WTC11 (cell line): Measurements from ENCODE around the gene SERPINA4. TPM values are rescaled to one million over a fixed set of nuclear protein-coding genes. Genes with fewer than 3 reads are reported as not detected.

Source experiments
- ATAC-seq: fragments of 200-7000 bp; cut with Tn5 transposase; 2 replicates; pipeline ENCODE4 v1.10.0; 2021; ENCODE audit warnings: mild to moderate bottlenecking, moderate library complexity
- CTCF ChIA-PET: fragments of 300-600 bp; sonication (Branson Sonifier 250); formaldehyde crosslinking; loops from one replicate; lab custom pipeline; 2021; ENCODE audit warnings: antibody characterized with exemption; lab: Charles Lee
- POLR2A ChIA-PET: fragments of 350-600 bp; sonication (Branson Sonifier 250); formaldehyde crosslinking; loops from one replicate; lab custom pipeline; 2021; ENCODE audit warnings: antibody characterized with exemption; lab: Charles Lee
- DNase-seq: peaks from one replicate; pipeline ENCODE4 v3.0.0; 2021; ENCODE audit warnings: low spot score
- H3K27ac Mint-ChIP-seq: 2 replicates; pipeline ENCODE4 v1.8.0; 2021; ENCODE audit warnings: mixed read lengths
- H3K27me3 Mint-ChIP-seq: 2 replicates; pipeline ENCODE4 v1.8.0; 2021; ENCODE audit warnings: low read depth, mild to moderate bottlenecking, moderate library complexity, mixed read lengths
- H3K36me3 Mint-ChIP-seq: 2 replicates; pipeline ENCODE4 v1.8.0; 2021; ENCODE audit warnings: mixed read lengths
- H3K4me1 Mint-ChIP-seq: 2 replicates; pipeline ENCODE4 v1.8.0; 2022; ENCODE audit warnings: mixed read lengths
- H3K4me3 Mint-ChIP-seq: 2 replicates; pipeline ENCODE4 v1.8.0; 2021; ENCODE audit warnings: mild to moderate bottlenecking, moderate library complexity, mixed read lengths
- H3K9me3 Mint-ChIP-seq: 2 replicates; pipeline ENCODE4 v1.8.0; 2021; ENCODE audit warnings: mixed read lengths
- CBFB ChIP-seq: sonication (generic); formaldehyde crosslinking; IDR thresholded peaks from 2 replicates; pipeline ENCODE4 v1.8.1; 2022; ENCODE audit warnings: mild to moderate bottlenecking, low read depth, missing genetic modification reagents
- ELF4 ChIP-seq: sonication (generic); formaldehyde crosslinking; IDR thresholded peaks from 2 replicates; pipeline ENCODE4 v1.8.1; 2022; ENCODE audit warnings: low read depth, mild to moderate bottlenecking, moderate library complexity, missing genetic modification reagents
- ESRRA ChIP-seq: sonication (generic); formaldehyde crosslinking; IDR thresholded peaks from 2 replicates; pipeline ENCODE4 v1.8.1; 2022; ENCODE audit warnings: mild to moderate bottlenecking, missing genetic modification reagents, borderline replicate concordance
- ETV6 ChIP-seq: sonication (generic); formaldehyde crosslinking; IDR thresholded peaks from 2 replicates; pipeline ENCODE4 v1.8.1; 2022; ENCODE audit warnings: mild to moderate bottlenecking, missing genetic modification reagents
- HMGA2 ChIP-seq: fragments of 250-450 bp; sonication (Bioruptor Pico); IDR thresholded peaks from 2 replicates; pipeline ENCODE4 v1.4.0; 2021; ENCODE audit warnings: mild to moderate bottlenecking, moderate library complexity
- JAZF1 ChIP-seq: fragments of 250-450 bp; sonication (Bioruptor Pico); IDR thresholded peaks from 2 replicates; pipeline ENCODE4 v1.9.0; 2021; ENCODE audit warnings: moderate library complexity, mild to moderate bottlenecking, inconsistent platforms
- JUN ChIP-seq: sonication (generic); formaldehyde crosslinking; IDR thresholded peaks from 2 replicates; pipeline ENCODE4 v1.8.0; 2023; ENCODE audit warnings: mild to moderate bottlenecking, missing genetic modification reagents
- NR2C2 ChIP-seq: sonication (generic); formaldehyde crosslinking; IDR thresholded peaks from 2 replicates; pipeline ENCODE4 v1.8.0; 2022; ENCODE audit warnings: mild to moderate bottlenecking, missing genetic modification reagents
- SP1 ChIP-seq: sonication (generic); formaldehyde crosslinking; conservative IDR thresholded peaks from 2 replicates; pipeline ENCODE4 v1.8.1; 2022; ENCODE audit warnings: missing genetic modification reagents
- TCF7 ChIP-seq: sonication (generic); formaldehyde crosslinking; IDR thresholded peaks from 2 replicates; pipeline ENCODE4 v1.8.0; 2022; ENCODE audit warnings: mild to moderate bottlenecking, low read depth, missing genetic modification reagents, moderate library complexity
- ZNF138 ChIP-seq: sonication (generic); formaldehyde crosslinking; conservative IDR thresholded peaks from 2 replicates; pipeline ENCODE4 v1.8.1; 2022; ENCODE audit warnings: mild to moderate bottlenecking, moderate library complexity, missing genetic modification reagents
- total RNA-seq: library from RNA; stranded (reverse); gene quantifications from 3 replicates; pipeline ENCODE4 v1.2.3, GENCODE V29; 2021
- TF ChIP-seq, protein P1 (sequence below): fragments of 250-450 bp; sonication (Bioruptor Pico); IDR thresholded peaks from 2 replicates; pipeline ENCODE4 v1.8.0; 2021; ENCODE audit warnings: mild to moderate bottlenecking
- TF ChIP-seq, protein P2 (sequence below): fragments of 250-450 bp; sonication (Bioruptor Pico); IDR thresholded peaks from 2 replicates; pipeline ENCODE4 v1.9.0; 2021; ENCODE audit warnings: mild to moderate bottlenecking, borderline replicate concordance
- TF ChIP-seq, protein P3 (sequence below): sonication (generic); formaldehyde crosslinking; IDR thresholded peaks from 2 replicates; pipeline ENCODE4 v1.8.0; 2023; ENCODE audit warnings: missing genetic modification reagents, mild to moderate bottlenecking, borderline replicate concordance
- TF ChIP-seq, protein P4 (sequence below): fragments of 250-450 bp; sonication (Bioruptor Pico); IDR thresholded peaks from 2 replicates; pipeline ENCODE4 v1.9.0; 2021; ENCODE audit warnings: mild to moderate bottlenecking
- TF ChIP-seq, protein P5 (sequence below): sonication (generic); formaldehyde crosslinking; IDR thresholded peaks from 2 replicates; pipeline ENCODE4 v1.8.1; 2023; ENCODE audit warnings: mild to moderate bottlenecking, missing genetic modification reagents
- TF ChIP-seq, protein P6 (sequence below): sonication (generic); formaldehyde crosslinking; IDR thresholded peaks from 2 replicates; pipeline ENCODE4 v1.8.0; 2023; ENCODE audit warnings: mild to moderate bottlenecking, missing genetic modification reagents

The SERPINA4 gene
- total RNA-seq, 1 experiment from 2014 or later = not detected

DNA sequence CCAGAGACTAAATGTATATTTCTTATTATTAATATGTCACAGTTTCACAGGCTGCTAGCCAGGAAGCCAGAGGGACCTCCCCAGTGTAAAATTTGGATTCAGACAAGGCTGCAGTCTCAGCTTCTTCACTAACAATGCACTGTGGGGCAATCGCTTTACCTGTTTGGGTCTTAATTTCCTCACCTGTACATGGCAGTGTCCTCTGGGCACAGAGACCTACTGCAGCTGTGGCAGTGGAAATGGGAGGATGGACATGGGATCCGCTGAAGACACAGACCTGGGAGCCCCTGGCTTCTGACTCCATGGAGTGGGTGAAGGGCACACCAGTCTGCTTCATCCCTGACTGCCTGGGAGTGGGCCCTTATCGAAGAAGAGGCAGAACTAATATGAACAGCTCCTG, 13.1 kb downstream of the SERPINA4 start:
- TF ChIP-seq SP1 = no peak
- TF ChIP-seq JAZF1 (CRISPR knock-in tag) = no peak
- TF ChIP-seq, protein P1, sequence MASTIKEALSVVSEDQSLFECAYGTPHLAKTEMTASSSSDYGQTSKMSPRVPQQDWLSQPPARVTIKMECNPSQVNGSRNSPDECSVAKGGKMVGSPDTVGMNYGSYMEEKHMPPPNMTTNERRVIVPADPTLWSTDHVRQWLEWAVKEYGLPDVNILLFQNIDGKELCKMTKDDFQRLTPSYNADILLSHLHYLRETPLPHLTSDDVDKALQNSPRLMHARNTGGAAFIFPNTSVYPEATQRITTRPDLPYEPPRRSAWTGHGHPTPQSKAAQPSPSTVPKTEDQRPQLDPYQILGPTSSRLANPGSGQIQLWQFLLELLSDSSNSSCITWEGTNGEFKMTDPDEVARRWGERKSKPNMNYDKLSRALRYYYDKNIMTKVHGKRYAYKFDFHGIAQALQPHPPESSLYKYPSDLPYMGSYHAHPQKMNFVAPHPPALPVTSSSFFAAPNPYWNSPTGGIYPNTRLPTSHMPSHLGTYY (CRISPR knock-in tag) = no peak
- TF ChIP-seq, protein P2, sequence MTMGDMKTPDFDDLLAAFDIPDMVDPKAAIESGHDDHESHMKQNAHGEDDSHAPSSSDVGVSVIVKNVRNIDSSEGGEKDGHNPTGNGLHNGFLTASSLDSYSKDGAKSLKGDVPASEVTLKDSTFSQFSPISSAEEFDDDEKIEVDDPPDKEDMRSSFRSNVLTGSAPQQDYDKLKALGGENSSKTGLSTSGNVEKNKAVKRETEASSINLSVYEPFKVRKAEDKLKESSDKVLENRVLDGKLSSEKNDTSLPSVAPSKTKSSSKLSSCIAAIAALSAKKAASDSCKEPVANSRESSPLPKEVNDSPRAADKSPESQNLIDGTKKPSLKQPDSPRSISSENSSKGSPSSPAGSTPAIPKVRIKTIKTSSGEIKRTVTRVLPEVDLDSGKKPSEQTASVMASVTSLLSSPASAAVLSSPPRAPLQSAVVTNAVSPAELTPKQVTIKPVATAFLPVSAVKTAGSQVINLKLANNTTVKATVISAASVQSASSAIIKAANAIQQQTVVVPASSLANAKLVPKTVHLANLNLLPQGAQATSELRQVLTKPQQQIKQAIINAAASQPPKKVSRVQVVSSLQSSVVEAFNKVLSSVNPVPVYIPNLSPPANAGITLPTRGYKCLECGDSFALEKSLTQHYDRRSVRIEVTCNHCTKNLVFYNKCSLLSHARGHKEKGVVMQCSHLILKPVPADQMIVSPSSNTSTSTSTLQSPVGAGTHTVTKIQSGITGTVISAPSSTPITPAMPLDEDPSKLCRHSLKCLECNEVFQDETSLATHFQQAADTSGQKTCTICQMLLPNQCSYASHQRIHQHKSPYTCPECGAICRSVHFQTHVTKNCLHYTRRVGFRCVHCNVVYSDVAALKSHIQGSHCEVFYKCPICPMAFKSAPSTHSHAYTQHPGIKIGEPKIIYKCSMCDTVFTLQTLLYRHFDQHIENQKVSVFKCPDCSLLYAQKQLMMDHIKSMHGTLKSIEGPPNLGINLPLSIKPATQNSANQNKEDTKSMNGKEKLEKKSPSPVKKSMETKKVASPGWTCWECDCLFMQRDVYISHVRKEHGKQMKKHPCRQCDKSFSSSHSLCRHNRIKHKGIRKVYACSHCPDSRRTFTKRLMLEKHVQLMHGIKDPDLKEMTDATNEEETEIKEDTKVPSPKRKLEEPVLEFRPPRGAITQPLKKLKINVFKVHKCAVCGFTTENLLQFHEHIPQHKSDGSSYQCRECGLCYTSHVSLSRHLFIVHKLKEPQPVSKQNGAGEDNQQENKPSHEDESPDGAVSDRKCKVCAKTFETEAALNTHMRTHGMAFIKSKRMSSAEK (CRISPR knock-in tag) = no peak
- H3K4me1 Mint-ChIP-seq = no peaks in the 10 kb centered on the region
- no peak overlapping the region for H3K27ac Mint-ChIP-seq
- CTCF ChIA-PET = no interaction called here
- ATAC-seq (no peak), DNase-seq (no peak)
- no peak overlapping the region for H3K4me3 Mint-ChIP-seq
- no peaks in the 10 kb centered on the region for H3K36me3 Mint-ChIP-seq
- POLR2A ChIA-PET = no interaction called here
- H3K27me3 Mint-ChIP-seq = no peaks in the 10 kb centered on the region
- peaks cover 9% of the 10 kb centered on the region for H3K9me3 Mint-ChIP-seq

DNA sequence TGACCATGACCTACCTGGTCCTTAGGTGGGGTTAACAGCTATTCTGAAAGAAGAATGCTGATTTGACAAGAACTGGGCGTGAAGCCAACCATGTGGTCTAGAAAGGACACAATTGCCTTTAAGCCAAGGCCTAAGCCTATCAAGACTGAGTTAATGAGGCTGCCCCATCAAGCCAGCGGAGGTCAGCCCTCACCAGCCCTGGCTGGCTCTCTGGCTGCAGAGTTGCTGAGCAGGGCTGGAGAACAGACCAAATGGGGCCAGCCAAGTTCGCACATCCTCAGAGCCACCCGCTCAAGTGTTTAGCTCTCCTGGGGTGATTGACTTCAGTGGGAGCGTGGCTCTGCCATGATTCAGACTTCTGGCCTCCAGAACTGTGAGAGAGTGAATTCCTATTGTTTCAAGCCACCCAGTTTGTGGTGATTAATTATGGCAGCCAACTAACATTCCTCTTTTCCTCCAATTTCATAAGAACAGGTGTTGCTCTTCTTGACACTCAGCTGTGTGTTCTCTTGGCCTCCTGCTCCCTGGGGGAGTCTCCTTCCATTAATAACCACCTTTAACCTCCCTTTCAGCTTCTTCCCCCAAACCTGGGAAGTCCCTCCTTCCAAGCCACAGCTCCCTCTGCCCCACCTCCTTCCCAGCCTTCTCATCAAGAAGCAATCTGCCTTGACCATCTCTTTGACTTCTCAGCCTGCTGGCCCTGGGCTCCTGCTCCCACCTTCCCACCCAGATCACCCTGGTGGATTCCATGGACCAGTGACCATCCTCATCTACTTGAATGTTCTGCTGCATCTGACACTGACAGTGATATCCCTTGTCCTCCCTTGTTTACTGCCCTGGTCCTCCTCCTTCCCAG, 14.7 kb downstream of the SERPINA4 start:
- ChIA-PET CTCF (no interaction called here), POLR2A (no interaction called here)
- peaks cover 15% of the 10 kb centered on the region for H3K9me3 Mint-ChIP-seq
- peaks cover 2% of the 10 kb centered on the region; the same call in 1 of the 2 replicates for H3K4me1 Mint-ChIP-seq
- DNase-seq (no peak), ATAC-seq (no peak)
- H3K27ac Mint-ChIP-seq = no peak overlapping the region
- no peak overlapping the region for H3K4me3 Mint-ChIP-seq
- H3K36me3 Mint-ChIP-seq = no peaks in the 10 kb centered on the region
- H3K27me3 Mint-ChIP-seq = peaks cover 8% of the 10 kb centered on the region
- TF ChIP-seq, protein P3, sequence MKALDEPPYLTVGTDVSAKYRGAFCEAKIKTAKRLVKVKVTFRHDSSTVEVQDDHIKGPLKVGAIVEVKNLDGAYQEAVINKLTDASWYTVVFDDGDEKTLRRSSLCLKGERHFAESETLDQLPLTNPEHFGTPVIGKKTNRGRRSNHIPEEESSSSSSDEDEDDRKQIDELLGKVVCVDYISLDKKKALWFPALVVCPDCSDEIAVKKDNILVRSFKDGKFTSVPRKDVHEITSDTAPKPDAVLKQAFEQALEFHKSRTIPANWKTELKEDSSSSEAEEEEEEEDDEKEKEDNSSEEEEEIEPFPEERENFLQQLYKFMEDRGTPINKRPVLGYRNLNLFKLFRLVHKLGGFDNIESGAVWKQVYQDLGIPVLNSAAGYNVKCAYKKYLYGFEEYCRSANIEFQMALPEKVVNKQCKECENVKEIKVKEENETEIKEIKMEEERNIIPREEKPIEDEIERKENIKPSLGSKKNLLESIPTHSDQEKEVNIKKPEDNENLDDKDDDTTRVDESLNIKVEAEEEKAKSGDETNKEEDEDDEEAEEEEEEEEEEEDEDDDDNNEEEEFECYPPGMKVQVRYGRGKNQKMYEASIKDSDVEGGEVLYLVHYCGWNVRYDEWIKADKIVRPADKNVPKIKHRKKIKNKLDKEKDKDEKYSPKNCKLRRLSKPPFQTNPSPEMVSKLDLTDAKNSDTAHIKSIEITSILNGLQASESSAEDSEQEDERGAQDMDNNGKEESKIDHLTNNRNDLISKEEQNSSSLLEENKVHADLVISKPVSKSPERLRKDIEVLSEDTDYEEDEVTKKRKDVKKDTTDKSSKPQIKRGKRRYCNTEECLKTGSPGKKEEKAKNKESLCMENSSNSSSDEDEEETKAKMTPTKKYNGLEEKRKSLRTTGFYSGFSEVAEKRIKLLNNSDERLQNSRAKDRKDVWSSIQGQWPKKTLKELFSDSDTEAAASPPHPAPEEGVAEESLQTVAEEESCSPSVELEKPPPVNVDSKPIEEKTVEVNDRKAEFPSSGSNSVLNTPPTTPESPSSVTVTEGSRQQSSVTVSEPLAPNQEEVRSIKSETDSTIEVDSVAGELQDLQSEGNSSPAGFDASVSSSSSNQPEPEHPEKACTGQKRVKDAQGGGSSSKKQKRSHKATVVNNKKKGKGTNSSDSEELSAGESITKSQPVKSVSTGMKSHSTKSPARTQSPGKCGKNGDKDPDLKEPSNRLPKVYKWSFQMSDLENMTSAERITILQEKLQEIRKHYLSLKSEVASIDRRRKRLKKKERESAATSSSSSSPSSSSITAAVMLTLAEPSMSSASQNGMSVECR (CRISPR knock-in tag) = no peak
- TF ChIP-seq ETV6 (CRISPR knock-in tag) = no peak
- TF ChIP-seq, protein P4, sequence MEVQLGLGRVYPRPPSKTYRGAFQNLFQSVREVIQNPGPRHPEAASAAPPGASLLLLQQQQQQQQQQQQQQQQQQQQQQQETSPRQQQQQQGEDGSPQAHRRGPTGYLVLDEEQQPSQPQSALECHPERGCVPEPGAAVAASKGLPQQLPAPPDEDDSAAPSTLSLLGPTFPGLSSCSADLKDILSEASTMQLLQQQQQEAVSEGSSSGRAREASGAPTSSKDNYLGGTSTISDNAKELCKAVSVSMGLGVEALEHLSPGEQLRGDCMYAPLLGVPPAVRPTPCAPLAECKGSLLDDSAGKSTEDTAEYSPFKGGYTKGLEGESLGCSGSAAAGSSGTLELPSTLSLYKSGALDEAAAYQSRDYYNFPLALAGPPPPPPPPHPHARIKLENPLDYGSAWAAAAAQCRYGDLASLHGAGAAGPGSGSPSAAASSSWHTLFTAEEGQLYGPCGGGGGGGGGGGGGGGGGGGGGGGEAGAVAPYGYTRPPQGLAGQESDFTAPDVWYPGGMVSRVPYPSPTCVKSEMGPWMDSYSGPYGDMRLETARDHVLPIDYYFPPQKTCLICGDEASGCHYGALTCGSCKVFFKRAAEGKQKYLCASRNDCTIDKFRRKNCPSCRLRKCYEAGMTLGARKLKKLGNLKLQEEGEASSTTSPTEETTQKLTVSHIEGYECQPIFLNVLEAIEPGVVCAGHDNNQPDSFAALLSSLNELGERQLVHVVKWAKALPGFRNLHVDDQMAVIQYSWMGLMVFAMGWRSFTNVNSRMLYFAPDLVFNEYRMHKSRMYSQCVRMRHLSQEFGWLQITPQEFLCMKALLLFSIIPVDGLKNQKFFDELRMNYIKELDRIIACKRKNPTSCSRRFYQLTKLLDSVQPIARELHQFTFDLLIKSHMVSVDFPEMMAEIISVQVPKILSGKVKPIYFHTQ (CRISPR knock-in tag) = no peak
- TF ChIP-seq ESRRA (CRISPR knock-in tag) = no peak
- TF ChIP-seq, protein P5, sequence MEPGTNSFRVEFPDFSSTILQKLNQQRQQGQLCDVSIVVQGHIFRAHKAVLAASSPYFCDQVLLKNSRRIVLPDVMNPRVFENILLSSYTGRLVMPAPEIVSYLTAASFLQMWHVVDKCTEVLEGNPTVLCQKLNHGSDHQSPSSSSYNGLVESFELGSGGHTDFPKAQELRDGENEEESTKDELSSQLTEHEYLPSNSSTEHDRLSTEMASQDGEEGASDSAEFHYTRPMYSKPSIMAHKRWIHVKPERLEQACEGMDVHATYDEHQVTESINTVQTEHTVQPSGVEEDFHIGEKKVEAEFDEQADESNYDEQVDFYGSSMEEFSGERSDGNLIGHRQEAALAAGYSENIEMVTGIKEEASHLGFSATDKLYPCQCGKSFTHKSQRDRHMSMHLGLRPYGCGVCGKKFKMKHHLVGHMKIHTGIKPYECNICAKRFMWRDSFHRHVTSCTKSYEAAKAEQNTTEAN (CRISPR knock-in tag) = no peak
- TF ChIP-seq NR2C2 = no peak
- TF ChIP-seq JUN = no peak
- TF ChIP-seq HMGA2 (CRISPR knock-in tag) = no peak
- TF ChIP-seq ZNF138 (CRISPR knock-in tag) = no peak
- TF ChIP-seq CBFB = no peak
- TF ChIP-seq ELF4 = no peak
- TF ChIP-seq TCF7 (CRISPR knock-in tag) = no peak
- TF ChIP-seq, protein P6, sequence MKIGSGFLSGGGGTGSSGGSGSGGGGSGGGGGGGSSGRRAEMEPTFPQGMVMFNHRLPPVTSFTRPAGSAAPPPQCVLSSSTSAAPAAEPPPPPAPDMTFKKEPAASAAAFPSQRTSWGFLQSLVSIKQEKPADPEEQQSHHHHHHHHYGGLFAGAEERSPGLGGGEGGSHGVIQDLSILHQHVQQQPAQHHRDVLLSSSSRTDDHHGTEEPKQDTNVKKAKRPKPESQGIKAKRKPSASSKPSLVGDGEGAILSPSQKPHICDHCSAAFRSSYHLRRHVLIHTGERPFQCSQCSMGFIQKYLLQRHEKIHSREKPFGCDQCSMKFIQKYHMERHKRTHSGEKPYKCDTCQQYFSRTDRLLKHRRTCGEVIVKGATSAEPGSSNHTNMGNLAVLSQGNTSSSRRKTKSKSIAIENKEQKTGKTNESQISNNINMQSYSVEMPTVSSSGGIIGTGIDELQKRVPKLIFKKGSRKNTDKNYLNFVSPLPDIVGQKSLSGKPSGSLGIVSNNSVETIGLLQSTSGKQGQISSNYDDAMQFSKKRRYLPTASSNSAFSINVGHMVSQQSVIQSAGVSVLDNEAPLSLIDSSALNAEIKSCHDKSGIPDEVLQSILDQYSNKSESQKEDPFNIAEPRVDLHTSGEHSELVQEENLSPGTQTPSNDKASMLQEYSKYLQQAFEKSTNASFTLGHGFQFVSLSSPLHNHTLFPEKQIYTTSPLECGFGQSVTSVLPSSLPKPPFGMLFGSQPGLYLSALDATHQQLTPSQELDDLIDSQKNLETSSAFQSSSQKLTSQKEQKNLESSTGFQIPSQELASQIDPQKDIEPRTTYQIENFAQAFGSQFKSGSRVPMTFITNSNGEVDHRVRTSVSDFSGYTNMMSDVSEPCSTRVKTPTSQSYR (CRISPR knock-in tag) = no peak
